ENCODE results near the gene UPF2. TPM values are rescaled to one million over a fixed set of nuclear protein-coding genes. Genes with fewer than 3 reads are reported as not detected.

Gene UPF2
- total and polyA plus RNA-seq, 2 of the 13 experiments (the other 11 are each of a cell fraction or from before 2014, with no cell fraction given): 6.2 to 14.5 TPM

GRCh38 chr10:12068449-12069269 lies 26.1 kb upstream of the UPF2 start, which contains the start of gene DHTKD1 (continued):
- TF ChIP-seq PAXIP1 (CRISPR knock-in tag; conservative IDR thresholded peaks at IDR 0.05): peak; percentile 64
- TF ChIP-seq JARID2 (CRISPR knock-in tag; IDR thresholded peaks at IDR 0.05; ENCODE audit: insufficient replicate concordance): peak; percentile 58
- peak; percentile 63; the same call in 1 of the 2 replicates for TF ChIP-seq FOXK2 (IDR thresholded peaks at IDR 0.05)
- peak; percentile 69 for TF ChIP-seq SALL1 (CRISPR knock-in tag; IDR thresholded peaks at IDR 0.05)
- peak; percentile 43; the same call in 1 of the 2 replicates for TF ChIP-seq ATF2 (CRISPR knock-in tag; IDR thresholded peaks at IDR 0.05)
- 0 out of 2 replicates have a peak, but pooled peaks have one; percentile 71 for TF ChIP-seq CENPBD1 (CRISPR knock-in tag; IDR thresholded peaks at IDR 0.05; ENCODE audit: borderline replicate concordance, low read depth)
- TF ChIP-seq ZNF367 (CRISPR knock-in tag; IDR thresholded peaks at IDR 0.05; ENCODE audit: borderline replicate concordance): no peak
- TF ChIP-seq POGK (CRISPR knock-in tag; conservative IDR thresholded peaks at IDR 0.05): peak; percentile 94
- peak; percentile 48; the same call in 1 of the 2 replicates for TF ChIP-seq ZNF441 (CRISPR knock-in tag; IDR thresholded peaks at IDR 0.05; ENCODE audit: borderline replicate concordance)
- no peak for TF ChIP-seq SP1 (IDR thresholded peaks at IDR 0.05)
- peak; percentile 87 for TF ChIP-seq SP1 (CRISPR knock-in tag; IDR thresholded peaks at IDR 0.05)
- TF ChIP-seq SIX4 (CRISPR knock-in tag; IDR thresholded peaks at IDR 0.05): no peak
- TF ChIP-seq FUBP1 (CRISPR knock-in tag; IDR thresholded peaks at IDR 0.05; ENCODE audit: borderline replicate concordance): no peak
- TF ChIP-seq NONO (IDR thresholded peaks at IDR 0.05): no peak
- TF ChIP-seq NONO (CRISPR knock-in tag; conservative IDR thresholded peaks at IDR 0.05): peak; percentile 43
- TF ChIP-seq ZKSCAN1 (IDR thresholded peaks at IDR 0.05; ENCODE audit: low read length): no peak
- TF ChIP-seq ZNF292 (CRISPR knock-in tag; IDR thresholded peaks at IDR 0.05; ENCODE audit: borderline replicate concordance, low read depth): peak; percentile 57; the same call in 1 of the 2 replicates
- 0 out of 2 replicates have a peak, but pooled peaks have one; percentile 35 for TF ChIP-seq ZNF136 (CRISPR knock-in tag; IDR thresholded peaks at IDR 0.05; ENCODE audit: low read depth)
